SU-DHL-6 (cell line): Measurements from ENCODE around the gene NDUFA7.

Experiments
- EZH2phosphoT487 ChIP-seq: fragments of 200-600 bp; sonication (generic), shearing (Covaris generic); conservative IDR thresholded peaks from 2 replicates; pipeline ENCODE4 v1.6.1; 2018; ENCODE audit warnings: mild to moderate bottlenecking, antibody characterized with exemption, low read length, moderate library complexity, mixed read lengths
- TF ChIP-seq, protein P1 (sequence below): fragments of 200-600 bp; sonication (generic); IDR thresholded peaks from one replicate; pipeline ENCODE4 v1.5.1; 2017; ENCODE audit warnings: antibody characterized with exemption, mild to moderate bottlenecking, low read length, moderate library complexity; ENCODE audit not compliant: insufficient read depth, poor library complexity, severe bottlenecking

DNA sequence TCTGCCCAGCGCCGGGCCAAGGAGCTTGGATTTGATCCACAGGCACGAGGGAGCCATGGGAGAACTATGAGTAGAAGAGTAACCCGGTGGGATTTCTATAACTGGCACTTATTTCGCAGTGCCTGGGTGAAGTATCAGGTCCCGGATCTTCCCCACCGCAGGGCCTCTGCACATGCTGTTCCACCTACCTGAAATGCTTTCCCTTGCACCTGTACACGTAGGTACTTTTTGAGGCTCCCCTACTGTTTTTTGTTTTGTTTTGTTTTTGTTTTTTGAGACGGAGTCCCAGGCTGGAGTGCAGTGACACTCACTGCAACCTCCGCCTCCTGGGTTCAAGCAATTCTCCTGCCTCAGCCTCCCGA, 22.3 kb upstream of the NDUFA7 start:
- TF ChIP-seq, protein P1, sequence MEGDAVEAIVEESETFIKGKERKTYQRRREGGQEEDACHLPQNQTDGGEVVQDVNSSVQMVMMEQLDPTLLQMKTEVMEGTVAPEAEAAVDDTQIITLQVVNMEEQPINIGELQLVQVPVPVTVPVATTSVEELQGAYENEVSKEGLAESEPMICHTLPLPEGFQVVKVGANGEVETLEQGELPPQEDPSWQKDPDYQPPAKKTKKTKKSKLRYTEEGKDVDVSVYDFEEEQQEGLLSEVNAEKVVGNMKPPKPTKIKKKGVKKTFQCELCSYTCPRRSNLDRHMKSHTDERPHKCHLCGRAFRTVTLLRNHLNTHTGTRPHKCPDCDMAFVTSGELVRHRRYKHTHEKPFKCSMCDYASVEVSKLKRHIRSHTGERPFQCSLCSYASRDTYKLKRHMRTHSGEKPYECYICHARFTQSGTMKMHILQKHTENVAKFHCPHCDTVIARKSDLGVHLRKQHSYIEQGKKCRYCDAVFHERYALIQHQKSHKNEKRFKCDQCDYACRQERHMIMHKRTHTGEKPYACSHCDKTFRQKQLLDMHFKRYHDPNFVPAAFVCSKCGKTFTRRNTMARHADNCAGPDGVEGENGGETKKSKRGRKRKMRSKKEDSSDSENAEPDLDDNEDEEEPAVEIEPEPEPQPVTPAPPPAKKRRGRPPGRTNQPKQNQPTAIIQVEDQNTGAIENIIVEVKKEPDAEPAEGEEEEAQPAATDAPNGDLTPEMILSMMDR, result no peak
- no peak for TF ChIP-seq EZH2phosphoT487
